HG03457 (cell line): ENCODE data around the gene APOH.
"Not testable (repeated sequence)": the region's sequence is repeated elsewhere in the genome, so short reads cannot be mapped to it uniquely, and the experiment has no call there.

Experiments
- ATAC-seq: cut with Tn5 transposase; IDR thresholded peaks from one replicate; pipeline ENCODE4 v1.9.1; 2021; ENCODE audit warnings: moderate number of reproducible peaks; ENCODE audit not compliant: unreplicated experiment

APOH gene, protein sequence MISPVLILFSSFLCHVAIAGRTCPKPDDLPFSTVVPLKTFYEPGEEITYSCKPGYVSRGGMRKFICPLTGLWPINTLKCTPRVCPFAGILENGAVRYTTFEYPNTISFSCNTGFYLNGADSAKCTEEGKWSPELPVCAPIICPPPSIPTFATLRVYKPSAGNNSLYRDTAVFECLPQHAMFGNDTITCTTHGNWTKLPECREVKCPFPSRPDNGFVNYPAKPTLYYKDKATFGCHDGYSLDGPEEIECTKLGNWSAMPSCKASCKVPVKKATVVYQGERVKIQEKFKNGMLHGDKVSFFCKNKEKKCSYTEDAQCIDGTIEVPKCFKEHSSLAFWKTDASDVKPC

DNA sequence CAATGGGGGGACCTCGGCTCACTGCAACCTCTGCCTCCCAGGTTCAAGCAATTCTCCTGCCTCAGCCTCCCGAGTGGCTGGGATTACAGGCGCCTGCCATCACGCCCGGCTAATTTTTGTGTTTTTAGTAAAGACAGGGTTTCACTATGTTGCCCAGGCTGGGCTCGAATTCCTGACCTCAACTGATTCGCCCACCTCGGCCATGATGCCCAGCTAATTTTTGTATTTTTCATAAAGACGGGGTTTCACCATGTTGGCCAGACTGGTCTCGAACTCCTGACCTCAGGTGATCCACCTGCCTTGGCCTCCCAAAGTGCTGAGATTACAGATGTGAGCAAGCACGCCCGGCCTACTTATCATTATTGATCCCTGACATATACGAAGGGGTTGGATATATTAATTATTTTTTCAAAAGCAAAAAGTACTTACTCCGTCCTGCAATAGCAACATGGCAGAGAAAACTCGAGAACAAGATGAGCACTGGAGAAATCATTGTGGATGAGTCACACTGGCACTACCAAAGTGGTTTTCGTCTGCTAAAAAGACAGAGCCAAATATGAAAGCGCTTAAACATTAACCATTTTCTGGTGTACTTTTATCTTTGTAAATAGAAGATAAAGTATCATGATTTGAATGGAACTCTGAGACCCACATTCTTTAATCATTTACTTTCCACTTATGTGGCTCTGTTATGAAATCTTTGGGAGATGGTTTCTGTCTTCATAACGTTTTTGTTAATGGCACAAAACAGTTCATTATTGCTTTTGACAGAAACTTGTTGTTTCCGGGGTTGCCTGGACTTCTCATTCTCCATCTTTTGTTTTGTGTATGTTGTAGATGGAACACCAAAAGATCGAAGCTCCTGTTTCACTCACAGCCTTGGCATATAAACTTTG lies at the start of gene APOH:
APOH (minus strand) TSS at position 529 of the 896 bp plus-strand sequence; CDS start at position 493, 36 bp downstream.
- no peak for ATAC-seq

DNA sequence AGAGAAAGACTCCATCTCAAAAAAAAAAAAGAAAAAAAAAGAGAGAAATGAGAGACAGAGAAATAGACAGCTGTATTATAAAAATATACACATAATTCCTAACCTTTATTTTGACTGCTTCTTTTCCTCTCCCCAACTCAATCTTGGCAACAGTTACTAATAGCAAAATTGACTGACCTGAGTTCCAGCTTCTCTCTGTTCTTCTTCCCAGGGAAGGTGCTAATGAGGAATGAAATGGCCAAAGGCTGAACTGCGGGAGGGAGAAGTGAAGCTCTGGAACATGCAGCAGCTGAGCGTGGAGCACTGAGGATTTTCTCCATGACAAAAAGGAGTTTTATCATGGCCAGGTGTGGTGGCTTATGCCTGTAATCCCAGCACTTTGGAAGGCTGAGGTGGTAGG lies 48.0 kb upstream of the APOH start:
- ATAC-seq = no peak

DNA sequence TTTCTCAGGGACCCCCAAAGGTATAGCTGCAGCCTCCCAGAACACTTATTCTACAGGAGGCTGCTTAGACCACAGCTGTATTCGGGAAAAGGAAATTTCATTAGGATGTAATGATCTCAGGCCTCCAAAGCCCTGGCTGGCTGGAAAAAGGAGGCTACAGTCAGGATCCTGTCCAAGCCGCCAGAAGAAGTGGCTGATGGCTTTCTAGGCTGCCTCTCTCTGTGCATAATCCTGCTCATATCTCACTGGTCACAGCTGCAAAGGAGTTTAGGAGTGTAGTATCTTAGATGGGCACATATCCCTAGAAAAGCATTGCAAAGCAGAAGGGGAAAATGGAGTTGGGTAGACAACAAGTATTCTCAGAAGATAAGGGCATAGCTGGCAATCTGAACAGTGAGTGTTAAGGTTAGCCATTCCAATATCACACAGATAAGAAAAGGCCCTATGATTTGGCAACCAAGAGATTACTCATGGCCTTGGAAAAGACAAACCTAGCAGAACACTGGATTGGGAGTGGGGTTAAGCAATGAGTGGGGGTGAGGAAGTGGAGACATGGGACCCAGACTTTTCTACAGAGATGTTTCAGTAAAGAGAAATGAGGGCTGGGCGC lies 47.2 kb upstream of the APOH start:
- no peak for ATAC-seq

DNA sequence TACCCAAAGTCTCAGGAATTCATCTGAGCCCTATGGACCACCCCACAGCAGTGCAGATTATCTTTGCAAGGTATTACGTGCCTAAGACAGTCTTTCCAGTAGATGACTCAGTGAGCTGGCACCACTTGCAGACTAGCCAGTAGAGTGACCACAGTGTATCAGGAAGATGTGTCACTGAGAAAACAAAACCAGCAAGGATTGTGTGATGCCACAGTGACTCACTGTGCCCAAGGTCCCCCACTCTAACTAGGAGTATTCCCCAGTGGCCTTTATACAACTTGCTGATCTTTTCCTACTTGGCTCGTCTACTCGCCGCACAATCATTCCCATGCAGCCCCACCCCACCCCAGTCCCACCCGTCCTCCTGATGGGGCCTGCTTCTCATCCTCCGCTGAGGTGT lies 46.4 kb upstream of the APOH start:
- no peak for ATAC-seq

DNA sequence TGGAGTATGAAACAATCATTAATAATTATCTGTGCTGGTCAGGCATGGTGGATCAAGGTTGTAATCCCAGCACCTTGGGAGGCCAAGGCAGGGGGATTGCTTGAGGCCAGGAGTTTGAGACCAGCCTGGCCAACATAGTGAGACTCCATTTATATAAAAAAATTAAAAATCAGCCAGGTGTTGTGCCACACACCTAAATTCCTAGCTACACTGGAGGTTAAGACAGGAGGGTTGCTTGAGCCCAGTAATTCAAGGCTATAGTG lies 44.3 kb upstream of the APOH start:
- ATAC-seq = no peak

DNA sequence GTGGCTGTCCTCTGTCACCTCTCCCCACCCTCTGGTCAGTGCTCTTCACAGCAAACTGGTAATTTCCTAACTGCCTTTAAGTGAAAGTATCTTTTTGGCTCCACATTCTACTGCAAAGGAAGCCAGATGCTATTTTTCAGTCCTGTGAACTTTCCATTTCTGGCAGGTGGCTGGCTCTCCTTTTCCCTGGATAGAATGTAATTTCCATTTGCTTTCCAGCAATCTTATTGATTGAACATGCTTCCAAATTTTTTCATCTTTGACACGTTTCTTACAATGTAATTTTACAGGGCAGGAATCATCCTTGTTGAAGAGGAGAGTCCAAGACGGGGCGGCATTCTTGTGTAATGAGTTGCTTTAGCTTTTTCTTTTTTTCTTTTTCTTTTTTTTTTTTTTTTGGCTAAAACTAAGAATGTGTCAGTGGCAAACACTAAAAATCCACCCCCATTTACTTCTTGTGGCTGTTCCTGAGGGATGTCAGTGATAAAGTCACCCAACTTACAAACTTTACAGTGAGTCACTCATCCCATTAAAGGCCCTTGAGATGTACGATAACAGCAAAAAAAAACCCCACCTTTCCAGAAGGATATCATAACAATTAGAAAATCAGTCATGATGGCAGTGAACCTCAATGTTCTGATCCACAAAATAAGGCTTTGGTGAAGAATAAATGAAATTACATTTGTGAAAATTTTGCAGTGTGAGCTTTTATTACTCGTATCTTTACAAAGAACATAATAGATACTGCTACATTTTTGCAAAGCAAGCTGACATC lies 43.8 kb upstream of the APOH start:
- ATAC-seq = no peak

DNA sequence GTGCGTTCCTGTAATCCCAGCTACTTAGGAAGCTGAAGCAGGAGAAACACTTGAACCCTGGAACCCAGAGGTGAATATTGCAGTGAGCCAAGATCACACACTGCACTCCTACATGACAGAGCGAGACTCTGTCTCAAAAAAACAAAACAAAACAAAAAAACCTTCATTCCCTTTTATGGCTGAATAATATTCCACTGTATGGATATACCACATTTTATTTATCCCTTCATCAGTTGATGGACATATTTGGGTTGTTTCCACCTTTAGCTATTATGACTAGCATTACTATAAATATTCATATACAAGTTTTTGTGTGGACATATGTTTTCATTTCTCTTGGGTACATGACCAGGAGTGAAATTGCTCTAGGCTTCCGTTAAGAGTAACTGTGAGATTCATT lies 42.3 kb upstream of the APOH start:
- no peak for ATAC-seq

DNA sequence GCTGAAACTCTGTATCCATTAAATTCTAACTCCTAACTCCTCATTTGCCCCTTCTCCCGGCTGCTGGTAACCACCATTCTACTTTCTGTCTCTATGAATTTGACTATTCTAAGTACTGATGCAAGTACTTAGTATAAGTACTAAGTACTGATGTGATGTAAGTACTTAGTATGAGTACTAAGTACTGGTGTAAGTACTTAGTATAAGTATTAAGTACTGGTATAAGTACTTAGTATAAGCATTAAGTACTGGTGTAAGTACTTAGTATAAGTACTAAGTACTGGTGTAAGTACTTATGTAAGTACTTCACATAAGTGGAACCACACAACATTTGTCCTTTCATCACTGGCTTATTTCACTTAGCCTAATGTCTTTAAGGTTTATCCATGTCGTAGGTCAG lies 40.9 kb upstream of the APOH start:
- no peak for ATAC-seq

DNA sequence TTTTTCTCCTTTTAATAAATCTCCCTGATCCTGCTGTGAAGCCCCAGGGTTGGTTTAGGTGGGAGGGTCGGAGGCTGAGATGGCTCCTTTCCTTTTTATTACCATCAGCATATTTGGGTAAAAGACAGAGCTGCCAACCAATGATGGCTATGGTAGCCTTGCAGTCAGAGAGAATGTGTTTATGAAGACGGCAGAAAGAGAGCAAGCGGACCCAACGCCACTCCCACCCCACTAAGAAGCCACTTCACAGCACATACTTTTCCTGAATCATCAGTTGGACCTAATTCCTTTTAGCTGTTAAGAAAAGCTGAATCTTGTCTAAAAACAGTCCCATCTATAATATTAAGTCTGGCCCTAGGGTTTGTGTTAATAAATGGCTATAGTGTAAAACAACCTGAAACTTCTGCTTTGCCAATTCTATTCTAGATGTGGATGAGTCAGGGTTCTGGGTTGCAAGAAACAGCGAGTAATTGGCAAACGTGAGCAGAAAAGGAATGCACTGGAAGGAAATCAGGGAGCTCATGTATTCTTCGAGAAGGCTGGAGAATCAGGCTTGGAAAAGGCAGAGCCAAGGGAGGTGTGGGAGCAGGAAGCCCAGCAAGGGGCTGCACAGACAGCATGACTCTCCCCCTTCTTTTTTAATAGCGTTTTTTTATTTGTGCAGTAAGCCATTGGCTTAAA lies 39.2 kb upstream of the APOH start:
- no peak for ATAC-seq

DNA sequence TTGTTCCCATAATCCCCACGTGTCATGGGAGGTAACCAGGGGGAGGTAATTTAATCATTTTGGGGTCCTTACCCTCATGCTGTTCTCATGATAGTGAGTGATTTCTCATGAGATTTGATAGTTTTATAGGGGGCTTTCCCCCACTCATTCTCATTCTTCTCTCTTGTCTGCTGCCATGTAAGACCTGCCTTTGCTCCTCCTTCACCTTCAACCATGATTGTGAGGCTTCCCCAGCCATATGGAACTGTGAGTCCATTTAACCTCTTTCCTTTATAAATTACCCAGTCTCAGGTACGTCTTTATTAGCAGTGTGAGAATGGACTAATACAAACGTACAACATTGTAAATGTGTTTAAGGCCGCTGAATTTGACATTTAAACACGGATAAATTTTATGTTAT lies 35.5 kb upstream of the APOH start:
- no peak for ATAC-seq

DNA sequence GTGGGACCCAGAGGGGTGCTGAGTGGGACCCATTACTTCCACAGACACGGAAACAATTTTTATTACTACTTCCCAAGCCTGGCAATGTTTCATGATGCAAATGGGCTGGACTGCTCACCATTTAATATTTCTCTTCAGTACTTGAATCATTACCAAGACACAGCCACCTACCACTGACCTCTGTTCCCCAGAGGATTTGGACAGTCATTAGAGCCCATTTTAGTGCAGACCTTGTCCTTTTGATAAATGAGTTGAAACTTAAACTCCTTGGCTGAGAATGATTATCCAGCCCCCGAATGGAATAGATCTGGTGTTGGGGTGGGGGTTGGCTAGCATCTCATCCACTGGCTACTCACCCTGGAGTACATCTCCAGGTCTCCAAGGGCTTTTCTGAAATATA lies 33.6 kb upstream of the APOH start:
- no peak for ATAC-seq

DNA sequence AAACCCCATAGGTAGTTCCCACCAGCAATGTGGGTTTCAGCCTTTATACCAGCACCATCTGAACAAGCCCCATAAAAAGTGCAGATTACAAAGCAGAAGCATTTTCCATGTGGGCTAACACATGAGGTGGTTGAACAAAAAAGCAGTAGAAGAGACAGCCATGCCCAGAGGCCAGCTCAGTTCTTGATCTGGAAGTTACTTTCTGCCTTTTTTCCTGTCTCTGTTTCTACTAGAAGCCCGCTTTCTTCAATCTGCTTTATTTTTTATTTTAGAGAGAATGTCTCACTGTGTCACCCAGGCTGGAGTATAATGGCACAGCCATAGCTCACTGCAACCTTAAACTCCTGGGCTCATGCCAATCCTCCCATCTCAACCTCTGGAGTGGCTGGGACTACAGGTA lies 31.5 kb upstream of the APOH start:
- ATAC-seq = no peak

DNA sequence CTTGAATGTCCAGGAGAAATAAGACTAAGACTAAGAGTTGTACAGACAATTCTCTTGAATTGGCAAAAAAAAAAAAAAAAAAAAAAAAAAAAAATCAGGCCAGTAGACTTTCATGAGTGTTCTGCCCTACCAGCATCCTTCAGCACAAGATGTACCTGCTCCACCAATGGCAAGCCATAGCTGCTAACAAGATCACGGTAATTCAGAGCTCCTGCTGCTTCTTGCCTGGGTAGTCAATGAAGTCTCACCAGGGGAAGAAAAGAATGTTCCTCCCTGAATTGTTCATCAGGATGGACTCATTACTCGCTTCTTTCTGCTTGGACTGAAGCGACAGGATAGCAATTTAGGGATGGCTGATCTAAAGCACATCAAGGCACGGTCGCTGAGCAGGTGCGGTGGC lies 31.1 kb upstream of the APOH start:
- no peak for ATAC-seq

DNA sequence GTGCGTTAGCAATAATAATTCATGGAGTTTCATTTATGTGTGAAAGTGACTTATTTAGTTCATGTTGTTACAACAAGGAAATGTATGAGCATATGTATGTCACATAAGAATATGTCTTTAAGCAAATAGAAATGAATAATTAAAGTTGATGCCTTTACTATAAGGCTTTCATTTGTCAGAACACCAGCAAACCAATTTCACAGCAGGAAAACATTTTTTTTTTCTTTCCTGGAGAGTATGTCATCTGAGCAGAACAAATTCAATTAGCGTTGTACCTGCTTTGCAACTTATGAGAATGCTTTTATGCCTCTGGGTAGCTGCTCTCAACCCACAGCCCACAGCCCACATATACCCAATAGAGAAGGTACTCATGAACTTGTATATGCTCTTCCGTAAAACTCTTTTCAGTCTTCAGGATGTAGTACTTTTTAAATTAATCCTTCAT lies 26.3 kb upstream of the APOH start:
- no peak for ATAC-seq

DNA sequence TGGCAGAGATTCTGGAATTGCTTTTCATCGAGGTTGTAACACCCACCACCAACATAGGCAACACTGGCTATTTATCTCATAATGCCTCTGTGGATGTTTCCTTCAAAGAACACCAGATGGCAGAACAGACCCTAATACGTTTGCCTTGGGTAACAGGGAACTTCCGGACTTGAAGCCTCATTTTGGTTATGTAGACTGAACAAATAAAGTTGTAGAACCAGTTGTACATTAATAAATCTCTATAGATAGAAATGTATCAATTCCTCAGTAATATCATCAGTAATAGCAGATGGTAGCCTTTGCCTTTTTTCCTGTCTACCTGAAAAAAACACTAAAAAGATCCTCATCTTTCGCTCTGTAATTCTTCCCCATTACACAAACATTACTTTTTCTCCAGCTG lies 25.9 kb upstream of the APOH start:
- ATAC-seq = no peak

DNA sequence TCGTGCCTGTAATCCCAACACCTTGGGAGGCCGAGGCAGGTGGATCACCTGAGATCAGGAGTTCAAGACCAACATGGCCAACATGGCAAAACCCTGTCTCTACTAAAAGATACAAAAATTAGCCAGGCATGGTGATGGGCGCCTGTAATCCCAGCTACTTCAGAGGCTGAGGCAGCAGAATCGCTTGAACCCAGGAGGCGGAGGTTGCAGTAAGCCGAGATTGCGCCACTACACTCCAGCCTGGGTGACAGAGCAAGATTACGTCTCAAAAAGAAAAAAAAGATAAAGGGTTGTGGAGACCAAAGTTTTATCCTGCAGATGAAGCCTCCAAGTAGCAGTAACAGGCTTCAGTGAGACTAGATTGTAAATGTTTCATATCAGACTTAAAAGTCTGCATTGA lies 24.2 kb upstream of the APOH start:
- ATAC-seq = not testable (repeated sequence)

DNA sequence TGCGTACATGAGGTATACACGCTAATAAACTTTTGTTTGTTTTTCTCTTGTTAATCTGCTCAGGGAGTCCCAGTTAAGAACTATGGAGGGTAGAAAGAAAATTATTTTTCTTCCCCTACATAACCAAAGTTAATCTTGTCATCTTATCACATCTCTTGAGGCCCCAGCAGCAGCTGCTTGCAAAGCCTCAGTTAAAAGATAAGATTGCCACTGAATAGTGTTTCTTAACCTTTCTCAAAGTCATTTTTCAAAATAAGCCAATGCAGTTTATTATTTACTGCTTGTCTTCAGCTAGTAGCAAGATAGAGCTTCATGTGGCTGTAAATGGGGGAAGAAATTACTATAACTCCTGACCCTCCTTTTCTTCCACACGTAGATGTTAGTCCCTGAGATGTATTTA lies 21.5 kb upstream of the APOH start:
- no peak for ATAC-seq

DNA sequence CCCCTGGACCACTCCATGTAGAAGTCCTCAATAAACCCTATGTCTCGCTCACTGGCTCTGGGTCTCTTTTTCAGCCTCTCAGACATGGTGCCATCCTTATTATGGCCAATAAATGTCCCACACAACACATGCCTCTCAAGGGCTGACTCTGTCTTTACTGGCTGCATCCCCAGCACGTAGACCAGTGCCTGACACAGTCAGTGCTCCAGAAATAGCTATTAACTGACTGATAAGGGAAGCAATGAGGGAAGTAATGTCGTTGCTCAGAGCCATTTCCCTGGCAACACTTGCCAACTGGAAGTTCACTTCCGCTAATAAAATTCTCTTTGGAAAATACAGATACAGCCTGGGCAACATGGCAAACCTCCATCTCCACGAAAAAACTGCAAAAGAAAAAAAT lies 19.1 kb upstream of the APOH start:
- no peak for ATAC-seq

DNA sequence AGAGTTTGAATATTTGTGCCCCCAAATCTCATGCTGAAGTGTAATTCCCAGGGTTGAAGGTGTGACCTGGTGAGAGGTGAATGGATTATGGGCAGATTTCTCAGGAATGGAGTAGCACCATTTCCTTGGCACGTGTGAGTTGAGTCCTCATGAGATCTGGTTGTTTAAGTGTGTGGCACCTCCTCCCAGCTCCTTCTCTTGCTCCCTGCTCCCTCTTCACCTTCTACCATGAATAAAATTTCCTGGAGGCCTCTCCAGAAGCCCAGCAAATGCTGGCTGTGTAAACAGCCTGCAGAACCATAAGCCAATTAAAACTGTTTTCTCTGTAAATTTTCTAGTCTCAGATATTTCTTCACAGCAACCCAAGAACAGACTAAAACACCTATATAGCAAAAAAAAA lies 12.6 kb upstream of the APOH start:
- no peak for ATAC-seq

DNA sequence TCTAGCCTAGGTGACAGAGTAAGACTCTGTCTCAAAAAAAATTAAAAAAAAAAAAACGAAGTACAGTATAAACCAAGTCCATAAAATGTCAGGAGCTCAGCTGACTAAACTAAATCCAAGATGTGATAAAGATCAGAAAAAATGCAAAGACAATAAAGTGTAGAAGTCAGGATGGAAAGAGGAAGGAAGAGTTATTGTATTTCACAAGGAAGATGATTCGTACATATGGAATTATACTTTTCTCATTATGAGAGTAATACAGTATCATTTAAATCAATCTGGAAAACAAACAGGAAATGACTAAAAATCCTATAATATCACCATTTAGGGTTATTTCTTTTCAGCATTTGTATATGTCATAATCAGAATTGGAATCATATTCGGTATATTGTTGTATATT lies 11.4 kb upstream of the APOH start:
- ATAC-seq = no peak

DNA sequence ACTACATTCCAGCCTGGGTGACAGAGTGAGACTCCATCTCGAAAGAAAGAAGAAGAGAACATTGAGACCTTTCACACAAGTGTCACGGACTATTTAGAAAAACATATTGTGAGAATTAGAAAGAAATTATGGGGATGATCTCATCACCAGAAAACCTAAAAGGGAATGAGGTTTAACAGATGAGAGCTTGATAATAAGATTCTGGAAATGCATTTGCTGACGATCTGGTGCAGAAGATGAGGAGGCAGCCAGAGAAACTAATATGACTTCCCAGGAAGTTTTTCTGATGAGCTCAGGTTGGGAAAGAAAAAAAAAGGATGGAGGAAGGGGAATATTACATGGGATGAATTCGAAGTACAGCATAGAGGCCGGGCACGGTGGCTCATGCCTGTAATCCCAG lies 10.8 kb upstream of the APOH start:
- no peak for ATAC-seq
